Measurements from ENCODE around the gene MATK. TPM values are rescaled to one million over a fixed set of nuclear protein-coding genes. Genes with fewer than 3 reads are reported as not detected.
A peak's percentile ranks its signal among the peaks of the same experiment; 100 is the strongest.
"Not testable (repeated sequence)": the region's sequence is repeated elsewhere in the genome, so short reads cannot be mapped to it uniquely, and the experiment has no call there.

MATK gene
- total RNA-seq, 1 experiment from 2014 or later, result 28.3 TPM

DNA sequence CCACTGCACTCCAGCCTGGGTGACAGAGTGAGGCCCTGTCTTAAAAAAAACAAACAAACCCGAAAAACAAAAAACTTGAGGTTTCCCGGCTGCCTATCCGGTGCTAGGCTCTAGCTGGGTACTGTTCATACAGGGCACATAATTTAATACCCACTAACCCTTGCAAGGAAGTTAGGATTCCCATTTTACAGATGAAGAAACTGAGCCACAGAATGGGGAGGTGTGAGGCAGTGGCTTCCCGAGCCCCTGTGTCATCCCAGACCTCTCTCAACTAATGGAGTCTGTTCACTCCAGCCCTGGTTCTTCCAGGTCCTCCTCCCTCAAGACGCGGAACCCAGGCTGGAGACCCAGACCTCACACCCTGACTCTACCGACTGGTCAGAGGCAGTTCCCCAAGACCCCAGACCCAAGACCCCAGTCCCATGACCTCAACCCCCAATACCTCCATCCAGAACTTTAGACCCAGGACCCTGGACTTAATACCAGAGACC is 25.3 kb downstream of the MATK start:
- no peaks in the 10 kb centered on the region for H3K9me3 Mint-ChIP-seq

DNA sequence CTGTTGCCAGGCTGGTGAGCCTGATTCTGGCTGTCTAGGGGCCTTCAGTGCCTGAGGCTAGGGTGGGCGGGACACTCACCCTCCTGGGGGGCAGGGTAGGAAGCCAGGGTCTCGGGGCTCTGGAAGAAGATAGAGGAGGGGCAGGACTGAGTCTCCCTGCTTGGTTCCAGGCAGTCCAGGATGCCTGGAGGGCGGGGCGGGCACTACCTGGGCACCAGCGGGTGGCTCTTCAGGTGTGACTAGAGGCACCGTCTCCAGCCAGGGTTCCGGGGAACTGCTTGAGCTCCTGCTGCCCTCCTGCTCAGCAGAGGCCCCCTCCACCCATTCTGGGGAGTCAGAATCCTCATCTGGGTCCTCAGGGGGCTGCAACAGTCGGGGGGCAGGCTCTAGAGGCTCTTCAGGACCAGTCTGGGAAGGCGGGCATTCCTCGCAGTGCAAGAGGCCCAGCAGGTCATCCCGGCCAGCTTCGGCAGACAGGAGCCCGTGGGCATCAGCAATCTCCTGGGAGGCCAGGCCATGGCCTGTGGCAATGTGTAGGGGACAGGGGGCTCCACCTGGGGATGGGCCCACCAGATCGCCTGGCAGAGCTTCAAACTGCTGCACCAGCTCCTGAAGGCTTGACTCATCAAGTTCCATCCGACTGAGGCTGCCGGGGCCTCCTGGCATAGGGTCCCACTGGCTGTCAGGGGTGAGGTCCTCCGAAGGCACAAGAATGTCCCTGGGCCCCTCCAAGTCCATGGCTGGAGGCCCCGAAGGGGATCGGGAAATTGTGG is 26.5 kb downstream of the MATK start:
- peak overlapping the region; percentile 97; the same call in 1 of the 2 replicates for H3K4me3 Mint-ChIP-seq
- TF ChIP-seq ZNF396 (CRISPR knock-in tag; IDR thresholded peaks at IDR 0.05; ENCODE audit: borderline replicate concordance), result no peak
- no peak for TF ChIP-seq GRHL2 (CRISPR knock-in tag; IDR thresholded peaks at IDR 0.05; ENCODE audit: insufficient replicate concordance, severe bottlenecking)
- TF ChIP-seq NFYB (CRISPR knock-in tag; conservative IDR thresholded peaks at IDR 0.05; ENCODE audit: low read depth), result no peak
- TF ChIP-seq, protein P1, sequence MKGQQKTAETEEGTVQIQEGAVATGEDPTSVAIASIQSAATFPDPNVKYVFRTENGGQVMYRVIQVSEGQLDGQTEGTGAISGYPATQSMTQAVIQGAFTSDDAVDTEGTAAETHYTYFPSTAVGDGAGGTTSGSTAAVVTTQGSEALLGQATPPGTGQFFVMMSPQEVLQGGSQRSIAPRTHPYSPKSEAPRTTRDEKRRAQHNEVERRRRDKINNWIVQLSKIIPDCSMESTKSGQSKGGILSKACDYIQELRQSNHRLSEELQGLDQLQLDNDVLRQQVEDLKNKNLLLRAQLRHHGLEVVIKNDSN (CRISPR knock-in tag; IDR thresholded peaks at IDR 0.05), result no peak
- no peak for TF ChIP-seq GABPB1 (CRISPR knock-in tag; IDR thresholded peaks at IDR 0.05)
- TF ChIP-seq, protein P2, sequence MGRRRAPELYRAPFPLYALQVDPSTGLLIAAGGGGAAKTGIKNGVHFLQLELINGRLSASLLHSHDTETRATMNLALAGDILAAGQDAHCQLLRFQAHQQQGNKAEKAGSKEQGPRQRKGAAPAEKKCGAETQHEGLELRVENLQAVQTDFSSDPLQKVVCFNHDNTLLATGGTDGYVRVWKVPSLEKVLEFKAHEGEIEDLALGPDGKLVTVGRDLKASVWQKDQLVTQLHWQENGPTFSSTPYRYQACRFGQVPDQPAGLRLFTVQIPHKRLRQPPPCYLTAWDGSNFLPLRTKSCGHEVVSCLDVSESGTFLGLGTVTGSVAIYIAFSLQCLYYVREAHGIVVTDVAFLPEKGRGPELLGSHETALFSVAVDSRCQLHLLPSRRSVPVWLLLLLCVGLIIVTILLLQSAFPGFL (CRISPR knock-in tag; IDR thresholded peaks at IDR 0.05; ENCODE audit: borderline replicate concordance), result no peak
- TF ChIP-seq, protein P3, sequence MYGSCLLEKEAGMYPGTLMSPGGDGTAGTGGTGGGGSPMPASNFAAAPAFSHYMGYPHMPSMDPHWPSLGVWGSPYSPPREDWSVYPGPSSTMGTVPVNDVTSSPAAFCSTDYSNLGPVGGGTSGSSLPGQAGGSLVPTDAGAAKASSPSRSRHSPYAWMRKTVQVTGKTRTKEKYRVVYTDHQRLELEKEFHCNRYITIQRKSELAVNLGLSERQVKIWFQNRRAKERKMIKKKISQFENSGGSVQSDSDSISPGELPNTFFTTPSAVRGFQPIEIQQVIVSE (CRISPR knock-in tag; IDR thresholded peaks at IDR 0.05; ENCODE audit: borderline replicate concordance), result no peak
- no peak for TF ChIP-seq SMAD3 (CRISPR knock-in tag; IDR thresholded peaks at IDR 0.05; ENCODE audit: borderline replicate concordance)
- no peak for TF ChIP-seq TEAD4 (CRISPR knock-in tag; IDR thresholded peaks at IDR 0.05)
- TF ChIP-seq ATF1 (CRISPR knock-in tag; IDR thresholded peaks at IDR 0.05), result no peak
- TF ChIP-seq ETV6 (CRISPR knock-in tag; IDR thresholded peaks at IDR 0.05), result no peak
- no peak for TF ChIP-seq TEAD1 (CRISPR knock-in tag; IDR thresholded peaks at IDR 0.05)
- TF ChIP-seq ZNF232 (CRISPR knock-in tag; IDR thresholded peaks at IDR 0.05), result no peak
- no peak for TF ChIP-seq ZNF121 (CRISPR knock-in tag; IDR thresholded peaks at IDR 0.05)
- H3K27ac Mint-ChIP-seq, result no peak overlapping the region
- H3K4me1 Mint-ChIP-seq, result peaks cover 8% of the 10 kb centered on the region
- POLR2A ChIA-PET, result interaction anchor here (0.6 kb wide), 1 partner anchor 122 kb away, joined by 3 read pairs; no protein-coding TSS in a partner anchor
- ATAC-seq (no peak), DNase-seq (ENCODE audit: low spot score) (no peak)
- CTCF ChIA-PET, result interaction anchor here (0.6 kb wide), 1 partner anchor 188 kb away, joined by 3 read pairs; no protein-coding TSS in a partner anchor
- H3K9me3 Mint-ChIP-seq, result no peaks in the 10 kb centered on the region
- peaks cover 3% of the 10 kb centered on the region; the same call in 1 of the 2 replicates for H3K27me3 Mint-ChIP-seq (ENCODE audit: low read depth)
- H3K36me3 Mint-ChIP-seq, result peaks cover 4% of the 10 kb centered on the region

More for the DNA sequence above, 25.3 kb downstream of the MATK start:
- DNase-seq (ENCODE audit: low spot score) (no peak), ATAC-seq (no peak)
- Mint-ChIP-seq H3K4me1 (peaks cover 8% of the 10 kb centered on the region), H3K27ac (peak overlapping the region; percentile 93), H3K36me3 (no peaks in the 10 kb centered on the region), H3K4me3 (peak overlapping the region; percentile 97), H3K27me3 (ENCODE audit: low read depth) (peaks cover 3% of the 10 kb centered on the region; the same call in 1 of the 2 replicates)
- CTCF ChIA-PET, result interaction anchor here (0.6 to 3.1 kb wide), 10 partner anchors 14 to 379 kb away, joined by 3 to 24 read pairs (median 3); no protein-coding TSS in a partner anchor
- TF ChIP-seq ELF4 (CRISPR knock-in tag; IDR thresholded peaks at IDR 0.05; ENCODE audit: low read depth), result no peak
- peak; percentile 84; the same call in 1 of the 2 replicates for TF ChIP-seq GTF2I (CRISPR knock-in tag; conservative IDR thresholded peaks at IDR 0.05)
- POLR2A ChIA-PET, result interaction anchor here (1.6 kb wide), 1 partner anchor 102 kb away, joined by 5 read pairs; no protein-coding TSS in a partner anchor

DNA sequence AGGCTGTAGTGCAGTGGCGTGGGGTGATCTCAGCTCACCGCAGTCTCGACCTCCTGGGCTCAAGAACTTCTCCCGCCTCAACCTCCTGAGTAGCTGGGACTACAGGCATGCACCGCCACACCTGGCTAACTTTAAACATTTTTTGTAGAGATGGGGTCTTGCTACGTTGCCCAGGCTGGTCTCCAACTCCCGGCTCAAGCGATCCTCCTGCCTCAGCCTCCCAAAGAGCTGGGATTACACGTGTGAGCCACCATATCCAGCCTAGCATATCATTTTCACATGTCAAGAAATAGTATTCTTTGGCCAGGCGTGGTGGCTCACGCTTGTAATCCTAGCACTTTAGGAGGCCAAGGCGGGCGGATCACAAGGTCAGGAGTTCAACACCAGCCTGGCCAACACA is 27.9 kb downstream of the MATK start:
- DNase-seq (ENCODE audit: low spot score); H3K27ac Mint-ChIP-seq; H3K4me1 Mint-ChIP-seq; H3K4me3 Mint-ChIP-seq; H3K9me3 Mint-ChIP-seq; POLR2A ChIA-PET; H3K36me3 Mint-ChIP-seq; ATAC-seq; CTCF ChIA-PET; H3K27me3 Mint-ChIP-seq (ENCODE audit: low read depth): not testable (repeated sequence)
- peak; percentile 89 for TF ChIP-seq ZNF121 (CRISPR knock-in tag; IDR thresholded peaks at IDR 0.05)

DNA sequence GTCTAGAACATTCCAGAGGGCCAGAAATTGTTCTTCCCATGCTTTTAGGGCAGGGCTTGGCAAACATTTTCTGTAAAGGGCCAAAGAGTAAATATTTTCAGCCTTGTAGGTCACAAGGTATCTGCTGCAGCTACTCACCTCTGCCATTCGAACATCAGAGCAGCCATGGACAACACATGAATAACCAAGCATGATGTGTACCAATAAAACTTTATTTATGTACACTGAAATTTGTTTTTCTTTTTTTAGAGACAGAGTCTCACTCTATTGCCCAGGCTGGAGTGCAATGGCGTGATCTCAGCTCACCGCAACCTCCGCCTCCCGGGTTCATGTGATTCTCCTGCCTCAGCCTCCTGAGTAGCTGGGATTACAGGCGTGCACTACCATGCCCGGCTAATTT is 28.5 kb downstream of the MATK start:
- H3K27ac Mint-ChIP-seq; DNase-seq (ENCODE audit: low spot score); H3K27me3 Mint-ChIP-seq (ENCODE audit: low read depth); H3K9me3 Mint-ChIP-seq; H3K4me1 Mint-ChIP-seq; POLR2A ChIA-PET; CTCF ChIA-PET; H3K36me3 Mint-ChIP-seq; H3K4me3 Mint-ChIP-seq; ATAC-seq: not testable (repeated sequence)
